Measurements from ENCODE around the gene SMOC2. TPM values are rescaled to one million over a fixed set of nuclear protein-coding genes. Genes with fewer than 3 reads are reported as not detected.
"Not testable (repeated sequence)": the region's sequence is repeated elsewhere in the genome, so short reads cannot be mapped to it uniquely, and the experiment has no call there.

SMOC2 gene
- total and polyA plus RNA-seq, 2 experiments from 2014 or later, result 51.0 to 88.7 TPM

GRCh38 chr6:168608113-168608400, 167.1 kb downstream of the SMOC2 start:
- 87% methylated on average over 11 of the region's 11 CpGs for WGBS (ENCODE audit: low lambda C conversion rate, missing lambda C conversion rate)
- Histone ChIP-seq H3K9me2 (replicated peaks; ENCODE audit: insufficient read depth) (no peaks in the 10 kb centered on the region), H3K4me1 (ENCODE audit: insufficient read depth) (peaks cover 5% of the 10 kb centered on the region), H3K36me3 (replicated peaks; ENCODE audit: insufficient read depth, low read depth) (no peaks in the 10 kb centered on the region), H3K4me3 (no peak overlapping the region), H3K27ac (no peak overlapping the region), H2AFZ (no peak overlapping the region), H4K20me1 (ENCODE audit: insufficient read depth, poor library complexity, severe bottlenecking) (no peaks in the 10 kb centered on the region), H3K79me2 (no peaks in the 10 kb centered on the region), H3K27me3 (no peaks in the 10 kb centered on the region), H3K4me2 (no peak overlapping the region), H3K9me3 (ENCODE audit: low read depth) (no peaks in the 10 kb centered on the region)
- no peak for TF ChIP-seq EZH2phosphoT487 (IDR thresholded peaks at IDR 0.05; ENCODE audit: low read depth, severe bottlenecking, unreplicated experiment)
- no peak for TF ChIP-seq CTCF (IDR thresholded peaks at IDR 0.05; ENCODE audit: poor library complexity)
- no peak for TF ChIP-seq EZH2 (IDR thresholded peaks at IDR 0.05; ENCODE audit: borderline replicate concordance)
- no peak for DNase-seq (ENCODE audit: low spot score)

- Histone ChIP-seq H3K4me1 (ENCODE audit: insufficient read depth) (peaks cover 5% of the 10 kb centered on the region), H3K9me3 (ENCODE audit: low read depth) (no peaks in the 10 kb centered on the region), H3K9me2 (replicated peaks; ENCODE audit: insufficient read depth) (no peaks in the 10 kb centered on the region), H2AFZ (no peak overlapping the region), H3K27me3 (no peaks in the 10 kb centered on the region), H3K4me2 (no peak overlapping the region), H3K27ac (no peak overlapping the region), H3K79me2 (no peaks in the 10 kb centered on the region), H4K20me1 (ENCODE audit: insufficient read depth, poor library complexity, severe bottlenecking) (no peaks in the 10 kb centered on the region), H3K36me3 (replicated peaks; ENCODE audit: insufficient read depth, low read depth) (no peaks in the 10 kb centered on the region), H3K4me3 (no peak overlapping the region)
- TF ChIP-seq EZH2 (IDR thresholded peaks at IDR 0.05; ENCODE audit: borderline replicate concordance) (no peak), EZH2phosphoT487 (IDR thresholded peaks at IDR 0.05; ENCODE audit: low read depth, severe bottlenecking, unreplicated experiment) (no peak), CTCF (IDR thresholded peaks at IDR 0.05; ENCODE audit: poor library complexity) (no peak)
- DNase-seq (ENCODE audit: low spot score), result no peak
- WGBS (ENCODE audit: low lambda C conversion rate, missing lambda C conversion rate), result 73% methylated on average over 13 of the region's 13 CpGs
Observed at GRCh38 chr6:168609026-168609685, 168.2 kb downstream of the SMOC2 start.

- H3K79me2 ChIP-seq, result no peaks in the 10 kb centered on the region
- DNase-seq (ENCODE audit: low spot score), result no peak
- no peak overlapping the region for H2AFZ ChIP-seq
- H4K20me1 ChIP-seq (ENCODE audit: insufficient read depth, poor library complexity, severe bottlenecking), result no peaks in the 10 kb centered on the region
- H3K27ac ChIP-seq, result no peak overlapping the region
- no peaks in the 10 kb centered on the region for H3K27me3 ChIP-seq
- no peaks in the 10 kb centered on the region for H3K9me3 ChIP-seq (ENCODE audit: low read depth)
- no peaks in the 10 kb centered on the region for H3K9me2 ChIP-seq (replicated peaks; ENCODE audit: insufficient read depth)
- no peaks in the 10 kb centered on the region for H3K36me3 ChIP-seq (replicated peaks; ENCODE audit: insufficient read depth, low read depth)
- H3K4me3 ChIP-seq, result no peak overlapping the region
- no peak overlapping the region for H3K4me2 ChIP-seq
- no peak for TF ChIP-seq EZH2 (IDR thresholded peaks at IDR 0.05; ENCODE audit: borderline replicate concordance)
- no peak for TF ChIP-seq EZH2phosphoT487 (IDR thresholded peaks at IDR 0.05; ENCODE audit: low read depth, severe bottlenecking, unreplicated experiment)
- no peak for TF ChIP-seq CTCF (IDR thresholded peaks at IDR 0.05; ENCODE audit: poor library complexity)
- peaks cover 5% of the 10 kb centered on the region for H3K4me1 ChIP-seq (ENCODE audit: insufficient read depth)
- WGBS (ENCODE audit: low lambda C conversion rate, missing lambda C conversion rate), result 86% methylated on average over 9 of the region's 9 CpGs
Observed at GRCh38 chr6:168609914-168610490, 169.0 kb downstream of the SMOC2 start.

GRCh38 chr6:168610966-168611365, 170.0 kb downstream of the SMOC2 start:
- not testable (repeated sequence) for H3K4me3 ChIP-seq; H3K4me1 ChIP-seq (ENCODE audit: insufficient read depth); H3K4me2 ChIP-seq; H3K9me3 ChIP-seq (ENCODE audit: low read depth); H3K27ac ChIP-seq; DNase-seq (ENCODE audit: low spot score); H3K27me3 ChIP-seq; H3K9me2 ChIP-seq (replicated peaks; ENCODE audit: insufficient read depth); H4K20me1 ChIP-seq (ENCODE audit: insufficient read depth, poor library complexity, severe bottlenecking); H3K79me2 ChIP-seq; H3K36me3 ChIP-seq (replicated peaks; ENCODE audit: insufficient read depth, low read depth); H2AFZ ChIP-seq
- 92% methylated on average over 4 of the region's 12 CpGs for WGBS (ENCODE audit: low lambda C conversion rate, missing lambda C conversion rate)
